GM19023 (cell line): ENCODE results near the gene CRCP.
"Not testable (repeated sequence)": the region's sequence is repeated elsewhere in the genome, so short reads cannot be mapped to it uniquely, and the experiment has no call there.

Experiments
- ATAC-seq: cut with Tn5 transposase; IDR thresholded peaks from one replicate; pipeline ENCODE4 v1.9.1; 2021; ENCODE audit warnings: mild to moderate bottlenecking, moderate library complexity; ENCODE audit not compliant: unreplicated experiment

Gene CRCP

GRCh38 chr7:66105263-66105748 is 9.3 kb upstream of the CRCP start:
- no peak for ATAC-seq

DNA sequence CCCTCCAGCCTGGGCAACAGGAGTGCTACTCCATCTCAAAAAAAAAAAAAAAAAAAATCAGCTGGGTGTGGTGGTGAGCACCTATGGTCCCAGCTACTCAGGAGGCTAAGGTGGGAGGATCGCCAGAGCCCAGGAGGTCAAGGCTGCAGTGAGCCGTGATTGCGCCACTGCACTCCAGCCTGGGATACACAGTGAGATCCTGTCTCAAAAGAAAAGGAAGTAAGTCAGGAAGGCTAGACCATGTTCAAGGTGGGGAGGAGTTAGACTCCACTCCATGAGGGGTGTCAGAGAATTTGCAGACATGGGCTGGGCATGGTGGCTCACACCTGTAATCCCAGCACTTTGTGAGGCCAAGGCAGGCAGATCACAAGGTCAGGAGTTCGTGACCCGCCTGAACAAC is 6.2 kb upstream of the CRCP start:
- ATAC-seq, result not testable (repeated sequence)

DNA sequence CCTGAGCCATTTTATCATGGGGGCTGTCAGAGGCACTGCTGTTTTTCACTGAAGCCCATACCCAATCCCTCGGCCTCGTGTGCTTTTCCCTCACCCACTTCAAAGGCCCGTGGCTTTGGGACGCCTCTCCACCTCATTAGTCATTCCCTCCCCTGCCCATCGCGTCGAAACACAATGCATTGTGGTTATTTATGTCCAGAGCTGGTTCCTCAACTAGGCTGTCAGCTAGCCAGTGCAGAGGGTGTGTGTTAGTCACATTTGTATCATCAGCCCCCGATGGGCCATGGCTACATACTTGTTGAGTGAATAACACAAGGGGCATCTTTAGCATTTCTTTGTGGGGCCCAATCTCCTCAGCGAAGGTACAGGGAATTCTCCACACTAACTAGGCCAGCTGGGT is 3.8 kb upstream of the CRCP start:
- ATAC-seq, result no peak

GRCh38 chr7:66116680-66117420 is 2.2 kb downstream of the CRCP start:
- ATAC-seq, result not testable (repeated sequence)

DNA sequence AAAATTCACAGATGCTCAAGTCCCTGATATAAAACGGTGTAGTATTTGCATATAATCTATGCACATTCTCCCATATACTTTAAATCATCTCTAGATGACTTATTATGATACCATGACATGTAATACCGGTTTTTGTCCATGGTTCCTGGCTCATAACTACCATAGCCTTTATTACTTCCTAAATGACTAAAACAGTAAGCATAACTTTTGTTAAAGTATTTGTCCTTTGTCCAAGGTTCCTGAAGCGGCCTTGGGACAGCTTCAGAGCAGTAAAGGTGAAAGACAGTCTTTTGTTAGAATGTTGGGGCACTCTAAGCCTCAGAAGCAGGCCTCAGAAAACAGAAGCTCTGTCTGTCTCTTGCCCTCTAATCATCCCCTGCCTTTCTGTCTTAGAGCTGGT is 4.0 kb downstream of the CRCP start:
- no peak for ATAC-seq

DNA sequence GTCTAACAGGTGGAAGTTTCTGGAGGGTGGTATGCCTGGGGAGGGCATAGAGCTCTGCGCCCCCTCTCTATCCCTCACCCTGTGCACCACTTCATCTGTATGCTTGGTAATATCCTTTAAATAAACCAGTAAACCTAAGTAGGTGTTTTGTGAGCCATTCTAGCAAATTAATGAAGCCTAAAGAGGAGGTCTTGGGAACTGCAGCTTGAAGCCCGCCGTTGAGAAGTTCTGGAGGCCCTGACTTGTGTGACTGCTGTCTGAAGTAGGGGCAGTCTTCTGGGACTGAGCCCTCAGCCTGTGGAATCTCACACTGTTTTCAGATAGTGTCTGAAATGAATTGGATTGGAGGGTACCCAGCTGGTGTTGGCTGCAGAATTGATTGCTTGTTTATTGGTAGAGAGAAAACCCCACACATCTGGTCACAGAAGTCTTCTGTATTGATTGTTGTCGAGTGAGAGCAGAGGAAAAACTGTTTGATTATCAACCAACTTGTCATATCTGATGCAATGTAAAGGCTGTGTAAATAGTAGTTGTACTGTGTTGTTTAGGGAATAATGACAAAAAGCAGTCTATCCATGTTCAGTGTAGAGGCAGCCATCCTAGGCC is 4.7 kb downstream of the CRCP start:
- ATAC-seq, result no peak

GRCh38 chr7:66123175-66123528 is 8.5 kb downstream of the CRCP start:
- no peak for ATAC-seq

- not testable (repeated sequence) for ATAC-seq
Observed at GRCh38 chr7:66124569-66124861, 9.9 kb downstream of the CRCP start.

DNA sequence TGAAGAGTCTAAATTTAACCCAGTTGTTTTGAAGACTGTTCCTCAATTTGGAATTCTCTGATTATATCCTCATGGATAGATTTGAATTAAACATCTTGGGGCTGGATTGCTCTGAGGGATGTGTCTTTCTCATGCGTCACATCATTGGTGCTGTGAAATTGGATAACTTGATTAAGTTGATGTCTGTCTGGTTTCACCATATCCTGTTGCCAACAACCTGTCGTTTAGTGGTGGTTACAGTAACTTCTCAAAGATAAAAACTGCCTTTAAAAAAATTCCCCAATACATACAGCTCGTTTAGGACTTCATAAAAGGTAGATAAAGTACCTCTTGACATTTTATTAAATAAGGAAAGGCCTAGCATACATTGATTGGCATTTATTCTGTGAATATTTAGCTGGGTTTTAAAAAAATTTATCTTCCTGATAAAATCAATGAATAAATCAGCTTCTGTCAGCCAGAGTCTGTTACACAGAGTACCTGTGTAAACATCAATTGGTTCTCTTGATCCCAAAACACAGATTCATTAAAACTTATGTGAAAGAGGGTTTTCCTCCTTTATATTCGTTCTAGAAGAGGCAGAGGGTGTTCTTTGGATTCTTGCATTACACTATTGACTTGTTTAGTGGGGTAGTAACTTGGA is 10.5 kb downstream of the CRCP start:
- no peak for ATAC-seq

DNA sequence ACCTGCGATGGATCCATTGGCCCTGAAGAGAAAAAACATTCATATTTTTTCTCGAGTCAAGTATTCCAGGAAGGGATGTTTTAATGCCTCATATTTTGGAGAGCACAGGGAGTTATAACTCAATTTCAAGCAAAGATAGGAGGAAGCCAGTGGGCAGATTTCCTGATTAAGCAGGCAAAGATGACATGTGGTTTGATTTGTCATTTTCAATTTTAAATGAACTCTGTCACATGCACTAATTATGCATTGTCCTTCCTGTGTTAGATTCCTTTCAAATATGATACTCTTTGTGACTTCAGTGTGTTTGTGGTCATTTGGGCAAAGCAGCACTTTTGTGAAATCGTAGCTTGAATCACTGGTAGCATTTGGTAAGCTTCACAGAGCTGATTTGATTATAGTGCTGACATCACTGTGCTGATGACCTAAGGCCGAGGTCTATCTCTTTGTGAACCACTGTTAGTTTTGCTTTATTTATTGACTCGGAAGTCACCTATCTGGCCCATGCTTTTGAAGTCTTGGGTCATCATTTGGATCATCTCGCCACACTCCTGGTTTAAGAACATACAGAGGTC is 11.2 kb downstream of the CRCP start:
- not testable (repeated sequence) for ATAC-seq

- ATAC-seq, result not testable (repeated sequence)
Observed at GRCh38 chr7:66127172-66127571, 12.5 kb downstream of the CRCP start.

- ATAC-seq, result no peak
Observed at GRCh38 chr7:66138994-66139752, 24.5 kb downstream of the CRCP start.

DNA sequence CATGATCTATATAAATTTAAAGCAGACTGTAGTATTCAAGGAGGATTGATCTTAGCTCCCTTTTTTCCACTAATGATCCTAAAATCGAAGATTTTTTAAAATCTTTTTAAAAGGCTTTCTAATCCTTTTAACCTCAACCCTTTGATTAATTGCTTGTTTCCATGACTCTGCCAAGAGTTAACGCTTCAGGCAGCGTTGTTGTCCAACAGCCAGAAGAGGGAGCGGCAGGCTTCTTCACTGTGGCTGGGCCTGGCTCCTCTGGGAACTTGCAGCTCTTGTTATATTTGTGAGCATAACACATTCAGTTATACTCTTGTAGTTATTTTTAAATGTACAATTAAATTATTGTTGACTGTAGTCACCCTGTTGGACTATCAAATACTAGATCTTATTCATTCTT is 26.3 kb downstream of the CRCP start:
- no peak for ATAC-seq

DNA sequence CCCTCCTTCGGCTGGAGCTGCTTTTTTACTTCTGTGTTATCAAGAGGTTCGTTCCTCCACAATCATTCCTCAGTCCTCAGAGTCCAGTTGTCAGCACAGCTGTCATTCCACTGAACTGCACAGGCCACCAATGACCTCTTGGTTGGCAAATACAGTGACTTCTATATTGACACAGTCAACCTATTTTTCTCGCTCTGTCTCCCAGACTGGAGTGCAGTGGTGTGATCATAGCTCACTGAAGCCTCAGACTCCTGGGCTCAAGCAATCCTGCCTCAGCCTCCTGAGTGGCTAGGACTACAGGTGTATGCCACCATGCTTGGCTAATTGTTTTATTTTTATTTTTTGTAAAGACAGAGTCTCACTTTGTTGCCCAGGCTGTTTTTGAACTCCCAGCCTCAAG is 27.7 kb downstream of the CRCP start:
- ATAC-seq, result no peak

GRCh38 chr7:66142996-66143395 is 28.3 kb downstream of the CRCP start:
- ATAC-seq, result no peak

DNA sequence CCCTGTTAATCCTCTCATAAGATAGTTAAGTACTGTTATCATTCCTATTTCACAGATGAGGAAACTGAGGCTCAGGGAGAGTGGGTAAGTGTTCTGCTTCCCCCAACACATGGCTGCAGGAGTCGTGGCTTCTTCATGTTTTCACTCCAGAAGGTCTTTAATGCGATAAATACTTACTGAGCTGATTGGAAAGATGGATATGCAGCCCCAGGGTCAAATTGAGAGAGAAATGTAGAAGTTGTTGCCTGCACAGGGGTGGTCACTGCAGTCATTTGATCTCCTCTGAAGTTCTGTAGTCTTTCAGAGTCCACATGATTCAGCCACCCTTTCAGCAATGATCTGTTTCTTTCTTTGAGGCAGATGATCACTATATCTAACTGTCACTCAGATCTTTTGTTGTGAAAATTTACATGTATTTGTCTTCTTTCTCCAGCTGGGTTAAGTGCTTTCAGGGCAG is 29.3 kb downstream of the CRCP start:
- ATAC-seq, result no peak

GRCh38 chr7:66145400-66146104 is 30.9 kb downstream of the CRCP start:
- no peak for ATAC-seq

DNA sequence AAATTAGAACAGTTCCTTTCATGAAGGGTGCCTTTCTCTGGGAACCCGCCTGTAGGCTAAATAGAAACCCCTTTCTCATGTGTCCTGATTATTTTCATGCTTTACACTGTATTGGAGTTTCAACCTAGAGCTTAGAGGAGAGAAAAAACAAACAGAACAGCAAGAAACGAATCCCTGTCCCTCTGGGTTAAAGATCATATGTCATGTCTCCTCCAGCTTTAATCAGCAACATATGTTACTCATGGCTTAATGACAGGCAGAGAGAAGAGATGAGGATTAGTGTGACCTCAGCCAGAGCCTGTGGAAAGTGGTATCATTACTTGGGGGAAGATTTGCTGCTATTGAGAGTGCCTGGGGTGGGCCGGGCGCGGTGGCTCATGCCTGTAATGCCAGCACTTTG is 32.1 kb downstream of the CRCP start:
- ATAC-seq, result no peak

DNA sequence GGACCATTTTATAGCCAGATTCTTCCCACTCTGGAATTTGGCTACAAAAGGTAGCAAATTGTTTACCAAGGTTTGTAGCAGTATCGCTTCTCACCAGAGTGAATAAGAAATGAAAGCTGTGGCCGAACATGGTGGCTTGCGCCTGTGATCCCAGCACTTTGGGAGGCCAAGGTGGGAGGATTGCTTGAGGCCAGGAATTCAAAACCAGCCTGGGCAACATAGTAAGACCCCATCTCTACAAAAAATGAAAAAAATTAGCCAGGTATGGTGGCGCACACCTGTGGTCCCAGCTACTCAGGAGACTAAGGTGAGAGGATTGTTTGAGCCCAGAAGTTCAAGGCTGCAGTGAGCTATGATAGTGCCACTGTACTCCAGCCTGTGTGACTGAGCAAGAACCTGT is 33.0 kb downstream of the CRCP start:
- ATAC-seq, result not testable (repeated sequence)

DNA sequence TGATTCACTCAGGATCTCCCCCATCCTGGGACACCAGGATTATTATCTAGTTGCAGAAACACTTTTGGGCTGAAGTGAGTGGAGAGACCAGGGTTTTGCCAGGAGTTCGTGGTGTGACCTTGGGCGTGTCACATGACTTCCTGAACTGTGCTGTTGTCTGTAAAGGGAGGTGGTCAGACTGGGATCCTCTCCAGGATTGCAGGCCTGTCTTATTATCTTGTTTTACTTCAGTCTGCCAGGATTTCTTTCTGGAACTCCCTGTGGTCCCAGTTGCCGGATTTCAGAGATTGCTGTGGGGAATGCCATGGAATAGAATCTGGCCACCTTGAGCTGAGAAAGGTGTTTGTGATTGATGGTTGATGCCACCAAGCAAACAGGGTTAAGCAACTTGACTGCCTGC is 35.8 kb downstream of the CRCP start:
- ATAC-seq, result no peak
